ENCODE measurements around the gene ZNF280D. TPM values are rescaled to one million over a fixed set of nuclear protein-coding genes. Genes with fewer than 3 reads are reported as not detected.

Gene ZNF280D
- total and polyA plus RNA-seq, 2 donors (not counting 1 experiment from before 2014, with no cell fraction given): 11.9 to 37.7 TPM

DNA sequence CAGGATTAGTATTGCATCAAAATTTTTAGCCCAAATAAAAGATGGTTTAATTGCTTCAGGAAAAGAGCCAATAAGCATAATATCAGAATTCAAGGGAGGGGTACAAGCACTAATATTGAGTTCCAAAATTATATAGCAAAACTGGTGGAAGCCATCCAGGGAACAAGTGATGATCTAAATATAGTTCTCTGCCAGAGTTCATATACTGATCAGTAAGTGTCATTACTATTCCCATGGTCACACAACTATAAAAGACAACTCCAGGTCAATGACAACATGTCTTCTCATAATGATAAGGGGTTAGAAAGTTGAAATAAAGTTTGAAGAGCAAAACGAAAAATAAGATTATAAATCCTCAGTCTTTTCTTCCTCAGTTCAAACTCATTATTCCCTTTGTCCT, 57.4 kb downstream of the ZNF280D start:
- TF ChIP-seq EZH2 (IDR thresholded peaks at IDR 0.05; ENCODE audit: low read length, missing control alignments): no peak
- no peak for TF ChIP-seq CTCF (conservative IDR thresholded peaks at IDR 0.05 in 1 of 2, IDR thresholded peaks at IDR 0.05 in 1 of 2; ENCODE audit: low read depth in 1 of 2, low read length in 2 of 2)
- H4K20me1 ChIP-seq (ENCODE audit: control insufficient read depth, extremely low read depth, insufficient read depth, low read length): no peaks in the 10 kb centered on the region

GRCh38 chr15:56674857-56675256, 58.5 kb downstream of the ZNF280D start:
- H3K79me2 ChIP-seq (ENCODE audit: control insufficient read depth, insufficient read depth, low read length): no peaks in the 10 kb centered on the region
- no peaks in the 10 kb centered on the region for H3K27me3 ChIP-seq (ENCODE audit: control insufficient read depth, insufficient read depth, low read length)
- no peak overlapping the region for H3K27ac ChIP-seq (ENCODE audit: insufficient read depth, low read length)
- H3K36me3 ChIP-seq (ENCODE audit: control insufficient read depth, insufficient read depth, low read length): peaks cover 2% of the 10 kb centered on the region
- no peak overlapping the region for H3K4me2 ChIP-seq (ENCODE audit: extremely low read depth, insufficient read depth, low read length)
- H3K4me3 ChIP-seq (replicated peaks in 1 of 4; ENCODE audit: control extremely low read depth in 1 of 4, insufficient read depth in 1 of 4, low read depth in 3 of 4, low read length in 4 of 4): no peak overlapping the region
- H3K9me3 ChIP-seq (ENCODE audit: control insufficient read depth, insufficient read depth, low read depth, low read length): no peaks in the 10 kb centered on the region
- H3K9ac ChIP-seq (ENCODE audit: insufficient read depth, low read length): no peak overlapping the region
- no peak overlapping the region for H2AFZ ChIP-seq (ENCODE audit: low read length)
- H4K20me1 ChIP-seq (ENCODE audit: control insufficient read depth, extremely low read depth, insufficient read depth, low read length): no peaks in the 10 kb centered on the region
- no peak for TF ChIP-seq EZH2 (IDR thresholded peaks at IDR 0.05; ENCODE audit: low read length, missing control alignments)
- no peak for TF ChIP-seq CTCF (conservative IDR thresholded peaks at IDR 0.05 in 1 of 2, IDR thresholded peaks at IDR 0.05 in 1 of 2; ENCODE audit: low read depth in 1 of 2, low read length in 2 of 2)
- H3K4me1 ChIP-seq (ENCODE audit: control insufficient read depth, extremely low read depth, insufficient read depth, low read length): no peaks in the 10 kb centered on the region
- no peak for DNase-seq (ENCODE audit: low read depth in 2 of 2)

More for the DNA sequence above, 57.4 kb downstream of the ZNF280D start:
- H3K4me3 ChIP-seq (replicated peaks in 1 of 4; ENCODE audit: control extremely low read depth in 1 of 4, insufficient read depth in 1 of 4, low read depth in 3 of 4, low read length in 4 of 4): no peak overlapping the region
- H3K9ac ChIP-seq (ENCODE audit: insufficient read depth, low read length): no peak overlapping the region
- H3K79me2 ChIP-seq (ENCODE audit: control insufficient read depth, insufficient read depth, low read length): no peaks in the 10 kb centered on the region
- H3K27ac ChIP-seq (ENCODE audit: insufficient read depth, low read length): no peak overlapping the region
- no peaks in the 10 kb centered on the region for H3K9me3 ChIP-seq (ENCODE audit: control insufficient read depth, insufficient read depth, low read depth, low read length)
- no peak overlapping the region for H3K4me2 ChIP-seq (ENCODE audit: extremely low read depth, insufficient read depth, low read length)
- no peaks in the 10 kb centered on the region for H3K4me1 ChIP-seq (ENCODE audit: control insufficient read depth, extremely low read depth, insufficient read depth, low read length)
- no peak overlapping the region for H2AFZ ChIP-seq (ENCODE audit: low read length)
- peaks cover 2% of the 10 kb centered on the region for H3K36me3 ChIP-seq (ENCODE audit: control insufficient read depth, insufficient read depth, low read length)
- no peaks in the 10 kb centered on the region for H3K27me3 ChIP-seq (ENCODE audit: control insufficient read depth, insufficient read depth, low read length)
- DNase-seq (ENCODE audit: low read depth in 2 of 2): no peak

GRCh38 chr15:56672721-56673120, 60.6 kb downstream of the ZNF280D start:
- no peak overlapping the region for H3K27ac ChIP-seq (ENCODE audit: insufficient read depth, low read length)
- no peaks in the 10 kb centered on the region for H3K36me3 ChIP-seq (ENCODE audit: control insufficient read depth, insufficient read depth, low read length)
- TF ChIP-seq CTCF (conservative IDR thresholded peaks at IDR 0.05 in 1 of 2, IDR thresholded peaks at IDR 0.05 in 1 of 2; ENCODE audit: low read depth in 1 of 2, low read length in 2 of 2) (no peak), EZH2 (IDR thresholded peaks at IDR 0.05; ENCODE audit: low read length, missing control alignments) (no peak)
- no peak overlapping the region for H2AFZ ChIP-seq (ENCODE audit: low read length)
- H3K9ac ChIP-seq (ENCODE audit: insufficient read depth, low read length): no peak overlapping the region
- no peaks in the 10 kb centered on the region for H3K79me2 ChIP-seq (ENCODE audit: control insufficient read depth, insufficient read depth, low read length)
- H4K20me1 ChIP-seq (ENCODE audit: control insufficient read depth, extremely low read depth, insufficient read depth, low read length): no peaks in the 10 kb centered on the region
- H3K9me3 ChIP-seq (ENCODE audit: control insufficient read depth, insufficient read depth, low read depth, low read length): no peaks in the 10 kb centered on the region
- H3K27me3 ChIP-seq (ENCODE audit: control insufficient read depth, insufficient read depth, low read length): no peaks in the 10 kb centered on the region
- H3K4me1 ChIP-seq (ENCODE audit: control insufficient read depth, extremely low read depth, insufficient read depth, low read length): no peaks in the 10 kb centered on the region
- no peak overlapping the region for H3K4me3 ChIP-seq (replicated peaks in 1 of 4; ENCODE audit: control extremely low read depth in 1 of 4, insufficient read depth in 1 of 4, low read depth in 3 of 4, low read length in 4 of 4)
- DNase-seq (ENCODE audit: low read depth in 2 of 2): peak; percentile 44 to 85
- no peak overlapping the region for H3K4me2 ChIP-seq (ENCODE audit: extremely low read depth, insufficient read depth, low read length)
